B cell (primary cell): Measurements from ENCODE around the gene PARVB. TPM values are rescaled to one million over a fixed set of nuclear protein-coding genes. Genes with fewer than 3 reads are reported as not detected.
A peak's percentile ranks its signal among the peaks of the same experiment; 100 is the strongest.

Experiments used
- ATAC-seq: fragments of 200-7000 bp; cut with Tn5 transposase; one replicate; pipeline ENCODE4 v1.10.0; 2021; ENCODE audit warnings: low read depth, mild to moderate bottlenecking, moderate number of reproducible peaks, moderate library complexity
- CTCF ChIA-PET: fragments of 350-600 bp; sonication (Branson Sonifier 250); formaldehyde crosslinking; loops from one replicate; lab custom pipeline; 2021; ENCODE audit warnings: antibody characterized with exemption, inconsistent platforms; lab: Charles Lee
- POLR2A ChIA-PET: fragments of 350-600 bp; sonication (Branson Sonifier 250); formaldehyde crosslinking; loops from one replicate; lab custom pipeline; 2021; ENCODE audit warnings: antibody characterized with exemption; lab: Charles Lee
- DNase-seq: peaks from one replicate; pipeline ENCODE4 v3.0.0; 2013
- H2AFZ ChIP-seq: 2 replicates; pipeline ENCODE4 v1.6.1; 2012; ENCODE audit warnings: mild to moderate bottlenecking, low read depth, low read length; ENCODE audit not compliant: insufficient read depth, poor library complexity, severe bottlenecking
- H3K27ac ChIP-seq, 2 donors: 1 replicate in 1 of 2; 2 replicates in 1 of 2; pipeline ENCODE4 v1.5.1; 2012 to 2013; ENCODE audit warnings: low read length in 2 of 2, mild to moderate bottlenecking in 2 of 2, moderate library complexity in 1 of 2
- H3K27me3 ChIP-seq, 4 experiments: fragments of 200-600 bp in 1 of 4; sonication (generic) in 1 of 4; replicated peaks in 1 of 4; 1 replicate in 2 of 4; 2 replicates in 2 of 4; pipeline versions ENCODE4 v1.6.1 to v1.7.0; 2013 to 2016; ENCODE audit warnings: low read length in 3 of 4, mild to moderate bottlenecking in 2 of 4, mixed read lengths in 1 of 4, moderate library complexity in 1 of 4; ENCODE audit not compliant: insufficient read depth in 4 of 4, control insufficient read depth in 3 of 4; ENCODE audit errors: control extremely low read depth in 1 of 4
- H3K36me3 ChIP-seq, 2 experiments: replicated peaks in 1 of 2; 1 replicate in 1 of 2; 2 replicates in 1 of 2; pipeline versions ENCODE4 v1.6.1 to v1.7.1; 2013; ENCODE audit warnings: low read length in 1 of 2; ENCODE audit not compliant: insufficient read depth in 2 of 2, control insufficient read depth in 1 of 2; ENCODE audit errors: control extremely low read depth in 1 of 2, extremely low read depth in 1 of 2
- H3K4me1 ChIP-seq, 2 donors: fragments of 200-600 bp in 1 of 2; sonication (generic) in 1 of 2; 1 replicate in 1 of 2; 2 replicates in 1 of 2; pipeline versions ENCODE4 v1.5.1 to v1.6.1; 2013 to 2017; ENCODE audit warnings: low read length in 2 of 2; ENCODE audit not compliant: control insufficient read depth in 2 of 2, insufficient read depth in 2 of 2
- H3K4me2 ChIP-seq: replicated peaks from 2 replicates; pipeline ENCODE3; 2012; ENCODE audit warnings: mild to moderate bottlenecking, low read depth, low read length; ENCODE audit not compliant: poor library complexity, severe bottlenecking
- H3K4me3 ChIP-seq, 5 experiments: fragments of 200-600 bp in 1 of 5; sonication (generic) in 1 of 5; 1 replicate in 3 of 5; 2 replicates in 2 of 5; pipeline versions ENCODE4 v1.5.1 to v1.7.0; 2011 to 2016; ENCODE audit warnings: low read length in 4 of 5, mild to moderate bottlenecking in 4 of 5, low read depth in 2 of 5, control low read depth in 1 of 5, moderate library complexity in 1 of 5; ENCODE audit not compliant: insufficient read depth in 1 of 5; ENCODE audit errors: control extremely low read depth in 1 of 5, extremely low read depth in 1 of 5
- H3K79me2 ChIP-seq: fragments of 200-600 bp; sonication (generic); one replicate; pipeline ENCODE4 v1.6.0; 2016; ENCODE audit warnings: low read length; ENCODE audit not compliant: control insufficient read depth, insufficient read depth
- H3K9ac ChIP-seq: fragments of 200-600 bp; sonication (generic); 2 replicates; pipeline ENCODE4 v1.6.1; 2017; ENCODE audit warnings: mild to moderate bottlenecking, low read length, moderate library complexity
- H3K9me3 ChIP-seq, 3 donors: one replicate each; pipeline versions ENCODE4 v1.6.1 to v1.7.1; 2013; ENCODE audit warnings: low read length in 2 of 3; ENCODE audit not compliant: control insufficient read depth in 2 of 3, insufficient read depth in 1 of 3; ENCODE audit errors: control extremely low read depth in 1 of 3
- H4K20me1 ChIP-seq: 2 replicates; pipeline ENCODE4 v1.6.0; 2012; ENCODE audit warnings: mild to moderate bottlenecking, low read length; ENCODE audit not compliant: insufficient read depth, control insufficient read depth, poor library complexity, severe bottlenecking
- H3K27ac Mint-ChIP-seq: one replicate; pipeline ENCODE4 v1.8.0; 2021; ENCODE audit warnings: mixed read lengths
- H3K27me3 Mint-ChIP-seq: one replicate; pipeline ENCODE4 v1.8.0; 2021; ENCODE audit warnings: mixed read lengths
- H3K4me1 Mint-ChIP-seq: one replicate; pipeline ENCODE4 v1.8.0; 2021; ENCODE audit warnings: mixed read lengths
- H3K4me3 Mint-ChIP-seq: one replicate; pipeline ENCODE4 v1.8.0; 2021; ENCODE audit warnings: mixed read lengths
- H3K9me3 Mint-ChIP-seq: one replicate; pipeline ENCODE4 v1.8.0; 2022; ENCODE audit warnings: mixed read lengths; ENCODE audit not compliant: insufficient read depth
- EZH2 ChIP-seq: IDR thresholded peaks from 2 replicates; pipeline ENCODE4 v1.6.1; 2012; ENCODE audit warnings: borderline replicate concordance, low read depth, mild to moderate bottlenecking, moderate library complexity, low read length; ENCODE audit not compliant: insufficient read depth, poor library complexity, severe bottlenecking
- WGBS: methylation state at CpG from one replicate; pipeline ENCODE4 v1.1.5; 2013; ENCODE audit warnings: missing lambda C conversion rate; ENCODE audit not compliant: insufficient coverage; 5-methylcytosine and 5-hydroxymethylcytosine counted together
- intact Hi-C: fragments of 100-400 bp; cut with micrococcal nuclease; formaldehyde crosslinking; loops from one replicate; pipeline ENCODE4 v1.10.0; 2022
- polyA plus RNA-seq: library from polyadenylated mRNA; depleted of rRNA; stranded (reverse); fragments of >200 nt; gene quantifications from 2 replicates; pipeline ENCODE4 v1.2.3, GENCODE V29; 2012
- total RNA-seq, 2 donors: library from RNA; stranded (reverse); fragments of 120-200 nt in 1 of 2; gene quantifications; 1 replicate in 1 of 2; 2 replicates in 1 of 2; pipeline versions ENCODE4 v1.2.3 to v1.2.4, GENCODE V29; 2013 to 2022
- TF ChIP-seq, protein P1 (sequence below): fragments of 200-600 bp; IDR thresholded peaks from one replicate; pipeline ENCODE4 v1.8.0; 2022; ENCODE audit warnings: antibody characterized with exemption, mild to moderate bottlenecking

PARVB gene
- total and polyA plus RNA-seq, 2 donors (not counting 1 experiment from before 2014, with no cell fraction given): 48.0 to 49.4 TPM

DNA sequence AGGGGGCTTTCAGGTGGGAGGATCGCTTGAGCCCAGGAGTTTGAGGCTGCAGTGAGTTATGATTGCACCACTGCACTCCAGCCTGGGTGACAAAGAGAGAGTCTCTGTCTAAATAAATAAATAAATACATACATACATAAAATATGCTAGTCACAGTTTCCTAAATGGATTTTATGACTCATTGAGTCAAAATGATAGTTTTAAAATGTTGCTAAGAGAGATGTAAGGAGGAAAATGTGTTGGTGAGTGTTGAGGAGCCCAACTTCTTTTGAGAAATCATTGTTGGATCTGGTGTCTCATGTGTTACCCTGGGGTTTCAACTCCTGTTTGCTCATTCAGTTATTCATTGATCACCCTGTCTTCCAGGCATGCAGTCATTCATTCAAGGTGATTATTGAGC is 21.0 kb downstream of the PARVB start:
- peak overlapping the region; percentile 24 for H3K27ac Mint-ChIP-seq
- no peak for DNase-seq
- H2AFZ ChIP-seq: no peak overlapping the region
- peaks cover 0 to 4% of the 10 kb centered on the region in 2 experiments for H3K36me3 ChIP-seq
- H3K4me1 Mint-ChIP-seq: peaks cover 72% of the 10 kb centered on the region
- peaks cover 40 to 41% of the 10 kb centered on the region in 2 donors for H3K4me1 ChIP-seq
- peaks cover 76% of the 10 kb centered on the region for H3K79me2 ChIP-seq
- no peak overlapping the region for H3K4me2 ChIP-seq
- no peak for TF ChIP-seq EZH2
- TF ChIP-seq, protein P1, sequence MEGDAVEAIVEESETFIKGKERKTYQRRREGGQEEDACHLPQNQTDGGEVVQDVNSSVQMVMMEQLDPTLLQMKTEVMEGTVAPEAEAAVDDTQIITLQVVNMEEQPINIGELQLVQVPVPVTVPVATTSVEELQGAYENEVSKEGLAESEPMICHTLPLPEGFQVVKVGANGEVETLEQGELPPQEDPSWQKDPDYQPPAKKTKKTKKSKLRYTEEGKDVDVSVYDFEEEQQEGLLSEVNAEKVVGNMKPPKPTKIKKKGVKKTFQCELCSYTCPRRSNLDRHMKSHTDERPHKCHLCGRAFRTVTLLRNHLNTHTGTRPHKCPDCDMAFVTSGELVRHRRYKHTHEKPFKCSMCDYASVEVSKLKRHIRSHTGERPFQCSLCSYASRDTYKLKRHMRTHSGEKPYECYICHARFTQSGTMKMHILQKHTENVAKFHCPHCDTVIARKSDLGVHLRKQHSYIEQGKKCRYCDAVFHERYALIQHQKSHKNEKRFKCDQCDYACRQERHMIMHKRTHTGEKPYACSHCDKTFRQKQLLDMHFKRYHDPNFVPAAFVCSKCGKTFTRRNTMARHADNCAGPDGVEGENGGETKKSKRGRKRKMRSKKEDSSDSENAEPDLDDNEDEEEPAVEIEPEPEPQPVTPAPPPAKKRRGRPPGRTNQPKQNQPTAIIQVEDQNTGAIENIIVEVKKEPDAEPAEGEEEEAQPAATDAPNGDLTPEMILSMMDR: no peak
- H3K27me3 ChIP-seq: no peaks in the 10 kb centered on the region
- H3K4me3 Mint-ChIP-seq: peak overlapping the region; percentile 6
- no peaks in the 10 kb centered on the region for H3K27me3 Mint-ChIP-seq
- intact Hi-C loops: no loop called here
- WGBS: no CpG with 5 or more reads among the region's 1 CpG
- ChIA-PET POLR2A (no interaction called here), CTCF (interaction anchor here (1.5 to 3.3 kb wide), 2 partner anchors 36 to 41 kb away, joined by 5 to 9 read pairs; no protein-coding TSS in a partner anchor)
- H3K9me3 ChIP-seq: no peaks in the 10 kb centered on the region
- H3K4me3 ChIP-seq: no peak overlapping the region
- peaks cover 38% of the 10 kb centered on the region for H4K20me1 ChIP-seq
- H3K27ac ChIP-seq: no peak overlapping the region
- no peaks in the 10 kb centered on the region for H3K9me3 Mint-ChIP-seq
- ATAC-seq: no peak
- H3K9ac ChIP-seq: no peak overlapping the region

DNA sequence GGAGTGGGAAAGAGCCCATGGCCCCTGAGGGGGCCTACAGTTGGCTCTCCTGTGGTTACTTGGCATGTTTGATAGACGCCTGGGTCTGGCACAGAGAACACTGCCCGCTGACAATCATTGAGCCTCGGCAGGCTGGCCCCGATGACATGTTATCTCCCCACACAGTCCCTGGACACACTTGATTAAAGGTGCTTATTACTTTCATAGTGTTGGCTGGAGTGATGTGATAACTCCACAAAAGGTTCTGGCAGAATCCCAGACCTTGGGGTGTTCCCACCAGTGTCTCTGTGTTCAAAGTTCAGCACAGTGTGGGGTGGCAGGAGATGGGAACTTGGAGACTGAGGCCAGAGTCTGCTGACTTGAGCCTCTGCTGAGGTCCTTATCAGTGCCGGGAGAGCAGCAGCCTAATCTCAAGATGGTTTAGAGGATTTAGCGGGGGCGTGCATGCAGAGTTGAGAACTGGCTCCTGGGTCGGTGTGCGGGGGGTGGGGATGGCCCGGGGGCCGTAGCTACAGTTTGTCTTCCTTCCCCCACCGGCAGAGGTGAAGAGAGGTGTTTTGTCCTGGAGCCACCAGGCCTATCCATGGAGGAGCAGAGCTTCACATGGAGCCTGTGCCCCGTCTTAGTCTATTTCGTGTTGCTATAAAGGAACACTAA is 22.5 kb downstream of the PARVB start:
- DNase-seq (no peak), ATAC-seq (no peak)
- H3K4me1 ChIP-seq: peaks cover 40 to 41% of the 10 kb centered on the region in 2 donors
- H3K9me3 ChIP-seq: no peaks in the 10 kb centered on the region
- H3K79me2 ChIP-seq: peaks cover 82% of the 10 kb centered on the region
- peaks cover 0 to 10% of the 10 kb centered on the region in 2 experiments for H3K36me3 ChIP-seq
- CTCF ChIA-PET: interaction anchor here (1.5 to 3.3 kb wide), 2 partner anchors 35 to 39 kb away, joined by 5 to 9 read pairs; no protein-coding TSS in a partner anchor
- H3K27me3 ChIP-seq: no peaks in the 10 kb centered on the region
- 95% methylated on average over 10 of the region's 14 CpGs for WGBS
- H4K20me1 ChIP-seq: peaks cover 51% of the 10 kb centered on the region
- Mint-ChIP-seq H3K27me3 (no peaks in the 10 kb centered on the region), H3K4me1 (peaks cover 81% of the 10 kb centered on the region), H3K4me3 (peak overlapping the region; percentile 32), H3K9me3 (no peaks in the 10 kb centered on the region), H3K27ac (peak overlapping the region; percentile 78)
- H3K27ac ChIP-seq: no peak overlapping the region
- H3K4me2 ChIP-seq: no peak overlapping the region
- no peak overlapping the region for H3K4me3 ChIP-seq
- TF ChIP-seq, protein P1: no peak
- TF ChIP-seq EZH2: no peak
- POLR2A ChIA-PET: no interaction called here
- no peak overlapping the region for H3K9ac ChIP-seq
- intact Hi-C loops: no loop called here
- H2AFZ ChIP-seq: no peak overlapping the region
